Osteocyte (in vitro differentiated cells): ENCODE results near the gene GAMT. TPM values are rescaled to one million over a fixed set of nuclear protein-coding genes. Genes with fewer than 3 reads are reported as not detected.

ENCODE experiments used
- DNase-seq: peaks from one replicate; pipeline ENCODE4 v3.0.0; 2021; ENCODE audit warnings: mixed read lengths; ENCODE audit not compliant: unreplicated experiment; ENCODE audit errors: extremely low spot score
- H3K27ac Mint-ChIP-seq: one replicate; pipeline ENCODE4 v1.8.0; 2021; ENCODE audit warnings: mild to moderate bottlenecking, mixed read lengths; ENCODE audit not compliant: unreplicated experiment
- H3K27me3 Mint-ChIP-seq: one replicate; pipeline ENCODE4 v1.8.0; 2021; ENCODE audit warnings: mixed read lengths; ENCODE audit not compliant: unreplicated experiment
- H3K36me3 Mint-ChIP-seq: one replicate; pipeline ENCODE4 v1.8.0; 2021; ENCODE audit warnings: mixed read lengths; ENCODE audit not compliant: unreplicated experiment
- H3K4me1 Mint-ChIP-seq: one replicate; pipeline ENCODE4 v1.8.0; 2021; ENCODE audit warnings: mixed read lengths; ENCODE audit not compliant: unreplicated experiment
- H3K4me3 Mint-ChIP-seq: one replicate; pipeline ENCODE4 v1.8.0; 2021; ENCODE audit warnings: mild to moderate bottlenecking, moderate library complexity, mixed read lengths; ENCODE audit not compliant: unreplicated experiment
- H3K9me3 Mint-ChIP-seq: one replicate; pipeline ENCODE4 v1.8.0; 2021; ENCODE audit warnings: mixed read lengths; ENCODE audit not compliant: unreplicated experiment
- CTCF ChIP-seq: fragments of 200-600 bp; sonication (generic); IDR thresholded peaks from 2 replicates; pipeline ENCODE4 v1.5.0; 2021; ENCODE audit warnings: antibody characterized with exemption, mild to moderate bottlenecking, moderate library complexity
- total RNA-seq: library from RNA; stranded (reverse); gene quantifications from 2 replicates; pipeline ENCODE4 v1.2.1, GENCODE V29; 2021

Gene GAMT
- total RNA-seq, 1 donor from 2014 or later = 35.3 TPM

GRCh38 chr19:1432507-1432887, 31.2 kb upstream of the GAMT start:
- Mint-ChIP-seq H3K4me3 (no peak overlapping the region), H3K9me3 (no peaks in the 10 kb centered on the region), H3K27me3 (no peaks in the 10 kb centered on the region), H3K4me1 (no peaks in the 10 kb centered on the region), H3K27ac (no peak overlapping the region), H3K36me3 (peaks cover 6% of the 10 kb centered on the region)
- no peak for DNase-seq
- no peak for TF ChIP-seq CTCF

GRCh38 chr19:1431759-1432506, 30.6 kb upstream of the GAMT start:
- TF ChIP-seq CTCF = no peak
- H3K36me3 Mint-ChIP-seq = peaks cover 6% of the 10 kb centered on the region
- no peaks in the 10 kb centered on the region for H3K27me3 Mint-ChIP-seq
- H3K4me1 Mint-ChIP-seq = no peaks in the 10 kb centered on the region
- no peak overlapping the region for H3K27ac Mint-ChIP-seq
- H3K4me3 Mint-ChIP-seq = no peak overlapping the region
- DNase-seq = no peak
- no peaks in the 10 kb centered on the region for H3K9me3 Mint-ChIP-seq

GRCh38 chr19:1430246-1430645, 28.9 kb upstream of the GAMT start:
- H3K9me3 Mint-ChIP-seq = no peaks in the 10 kb centered on the region
- no peaks in the 10 kb centered on the region for H3K4me1 Mint-ChIP-seq
- H3K27ac Mint-ChIP-seq = no peak overlapping the region
- TF ChIP-seq CTCF = no peak
- no peak for DNase-seq
- no peaks in the 10 kb centered on the region for H3K27me3 Mint-ChIP-seq
- H3K4me3 Mint-ChIP-seq = no peak overlapping the region
- peaks cover 6% of the 10 kb centered on the region for H3K36me3 Mint-ChIP-seq

GRCh38 chr19:1429750-1430149, 28.4 kb upstream of the GAMT start:
- no peak for TF ChIP-seq CTCF
- Mint-ChIP-seq H3K27ac (no peak overlapping the region), H3K36me3 (peaks cover 9% of the 10 kb centered on the region), H3K4me3 (no peak overlapping the region), H3K9me3 (no peaks in the 10 kb centered on the region), H3K27me3 (no peaks in the 10 kb centered on the region), H3K4me1 (no peaks in the 10 kb centered on the region)
- DNase-seq = no peak

GRCh38 chr19:1428738-1429391, 27.5 kb upstream of the GAMT start:
- Mint-ChIP-seq H3K27me3 (no peaks in the 10 kb centered on the region), H3K27ac (no peak overlapping the region), H3K4me3 (no peak overlapping the region), H3K4me1 (no peaks in the 10 kb centered on the region), H3K9me3 (no peaks in the 10 kb centered on the region), H3K36me3 (peaks cover 11% of the 10 kb centered on the region)
- no peak for DNase-seq
- no peak for TF ChIP-seq CTCF
